ENCODE measurements around the gene OAS2.

GRCh38 chr12:112932485-112933128 is 45.7 kb upstream of the OAS2 start:
- TF ChIP-seq CTCF (conservative IDR thresholded peaks at IDR 0.05; ENCODE audit: low read depth, low read length) = no peak
- TF ChIP-seq EZH2phosphoT487 (IDR thresholded peaks at IDR 0.05; ENCODE audit: borderline replicate concordance, low read length) = no peak
